SK-N-SH treated with all-trans-retinoic acid at 6 μM for 48 hours (cell line): ENCODE data around the gene FAM89B.

Experiments
- BACH2 ChIP-seq: fragments of 250-450 bp; sonication (Bioruptor Pico); IDR thresholded peaks from 2 replicates; pipeline ENCODE4 v1.9.0; 2021; ENCODE audit warnings: mild to moderate bottlenecking, borderline replicate concordance
- ESRRG ChIP-seq: fragments of 250-450 bp; sonication (Bioruptor Pico); IDR thresholded peaks from 2 replicates; pipeline ENCODE4 v1.6.1; 2021; ENCODE audit warnings: mild to moderate bottlenecking
- ISL1 ChIP-seq: fragments of 250-450 bp; sonication (Bioruptor Pico); IDR thresholded peaks from 2 replicates; pipeline ENCODE4 v2.1.2; 2022; ENCODE audit warnings: mild to moderate bottlenecking, moderate library complexity
- OSR1 ChIP-seq: fragments of 250-450 bp; sonication (Bioruptor Pico); IDR thresholded peaks from 2 replicates; pipeline ENCODE4 v1.8.0; 2022; ENCODE audit warnings: moderate library complexity, mild to moderate bottlenecking, inconsistent platforms
- PPARA ChIP-seq: fragments of 250-450 bp; sonication (Bioruptor Pico); IDR thresholded peaks from 2 replicates; pipeline ENCODE4 v1.5.0; 2020; ENCODE audit warnings: mild to moderate bottlenecking, borderline replicate concordance
- RARB ChIP-seq: fragments of 250-450 bp; sonication (Bioruptor Pico); IDR thresholded peaks from 2 replicates; pipeline ENCODE4 v1.8.0; 2021; ENCODE audit warnings: mild to moderate bottlenecking, moderate library complexity
- SNAI2 ChIP-seq: fragments of 250-450 bp; sonication (Bioruptor Pico); IDR thresholded peaks from 2 replicates; pipeline ENCODE4 v1.5.0; 2020; ENCODE audit warnings: mild to moderate bottlenecking, moderate library complexity
- ZFP3 ChIP-seq: fragments of 250-450 bp; sonication (Bioruptor Pico); IDR thresholded peaks from 2 replicates; pipeline ENCODE4 v1.5.0; 2020; ENCODE audit warnings: mild to moderate bottlenecking, moderate library complexity
- ZFP30 ChIP-seq: fragments of 450-650 bp; formaldehyde crosslinking; IDR thresholded peaks from 2 replicates; pipeline ENCODE4 v1.5.0; 2022; ENCODE audit warnings: mild to moderate bottlenecking, moderate library complexity
- ZNF70 ChIP-seq: fragments of 450-650 bp; formaldehyde crosslinking; IDR thresholded peaks from 2 replicates; pipeline ENCODE4 v1.5.0; 2020; ENCODE audit warnings: mild to moderate bottlenecking, moderate library complexity
- TF ChIP-seq, protein P1 (sequence below): fragments of 250-450 bp; sonication (Bioruptor Pico); IDR thresholded peaks from 2 replicates; pipeline ENCODE4 v1.5.1; 2020; ENCODE audit warnings: low read depth, mild to moderate bottlenecking, moderate library complexity
- TF ChIP-seq, protein P2 (sequence below): fragments of 250-450 bp; sonication (Bioruptor Pico); IDR thresholded peaks from 2 replicates; pipeline ENCODE4 v1.8.0; 2020; ENCODE audit warnings: mild to moderate bottlenecking, moderate library complexity, borderline replicate concordance

DNA sequence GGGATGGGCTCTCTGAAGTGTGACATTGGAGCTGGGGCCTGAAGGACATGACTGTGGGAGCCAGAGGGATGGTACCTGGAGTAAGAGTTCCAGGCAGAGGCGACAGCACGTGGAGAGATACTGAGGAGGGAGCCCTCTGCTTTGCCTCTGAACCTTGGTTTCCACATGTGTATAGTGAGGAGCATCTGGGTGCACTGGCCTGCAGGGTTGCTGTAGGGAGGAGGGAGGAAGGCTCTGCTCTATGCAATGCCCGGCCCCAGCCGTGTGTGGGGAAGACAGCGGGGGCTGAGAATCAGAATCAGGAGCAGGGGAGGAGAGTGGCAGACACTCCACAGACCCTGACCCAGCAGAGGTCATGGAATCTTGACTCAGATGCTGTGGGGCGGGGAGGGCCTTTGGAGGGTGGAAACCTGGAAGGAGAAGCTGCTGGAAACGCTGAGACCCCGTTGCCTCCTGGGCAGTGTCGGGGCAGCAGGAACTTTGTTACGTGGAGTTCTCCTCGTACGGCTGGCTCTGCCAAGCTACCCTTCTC lies 43.5 kb upstream of the FAM89B start:
- TF ChIP-seq PPARA (no peak), SNAI2 (CRISPR knock-in tag) (no peak), OSR1 (CRISPR knock-in tag) (no peak), ESRRG (no peak), ZFP3 (no peak), ZFP30 (no peak), ZNF70 (CRISPR knock-in tag) (no peak), ISL1 (CRISPR knock-in tag) (no peak), BACH2 (CRISPR knock-in tag) (no peak), RARB (CRISPR knock-in tag) (no peak)
- TF ChIP-seq, protein P1, sequence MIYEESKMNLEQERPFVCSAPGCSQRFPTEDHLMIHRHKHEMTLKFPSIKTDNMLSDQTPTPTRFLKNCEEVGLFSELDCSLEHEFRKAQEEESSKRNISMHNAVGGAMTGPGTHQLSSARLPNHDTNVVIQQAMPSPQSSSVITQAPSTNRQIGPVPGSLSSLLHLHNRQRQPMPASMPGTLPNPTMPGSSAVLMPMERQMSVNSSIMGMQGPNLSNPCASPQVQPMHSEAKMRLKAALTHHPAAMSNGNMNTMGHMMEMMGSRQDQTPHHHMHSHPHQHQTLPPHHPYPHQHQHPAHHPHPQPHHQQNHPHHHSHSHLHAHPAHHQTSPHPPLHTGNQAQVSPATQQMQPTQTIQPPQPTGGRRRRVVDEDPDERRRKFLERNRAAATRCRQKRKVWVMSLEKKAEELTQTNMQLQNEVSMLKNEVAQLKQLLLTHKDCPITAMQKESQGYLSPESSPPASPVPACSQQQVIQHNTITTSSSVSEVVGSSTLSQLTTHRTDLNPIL (CRISPR knock-in tag): no peak
- TF ChIP-seq, protein P2, sequence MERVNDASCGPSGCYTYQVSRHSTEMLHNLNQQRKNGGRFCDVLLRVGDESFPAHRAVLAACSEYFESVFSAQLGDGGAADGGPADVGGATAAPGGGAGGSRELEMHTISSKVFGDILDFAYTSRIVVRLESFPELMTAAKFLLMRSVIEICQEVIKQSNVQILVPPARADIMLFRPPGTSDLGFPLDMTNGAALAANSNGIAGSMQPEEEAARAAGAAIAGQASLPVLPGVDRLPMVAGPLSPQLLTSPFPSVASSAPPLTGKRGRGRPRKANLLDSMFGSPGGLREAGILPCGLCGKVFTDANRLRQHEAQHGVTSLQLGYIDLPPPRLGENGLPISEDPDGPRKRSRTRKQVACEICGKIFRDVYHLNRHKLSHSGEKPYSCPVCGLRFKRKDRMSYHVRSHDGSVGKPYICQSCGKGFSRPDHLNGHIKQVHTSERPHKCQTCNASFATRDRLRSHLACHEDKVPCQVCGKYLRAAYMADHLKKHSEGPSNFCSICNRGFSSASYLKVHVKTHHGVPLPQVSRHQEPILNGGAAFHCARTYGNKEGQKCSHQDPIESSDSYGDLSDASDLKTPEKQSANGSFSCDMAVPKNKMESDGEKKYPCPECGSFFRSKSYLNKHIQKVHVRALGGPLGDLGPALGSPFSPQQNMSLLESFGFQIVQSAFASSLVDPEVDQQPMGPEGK (CRISPR knock-in tag): no peak
